NB4 (cell line): ENCODE measurements around the gene DLG2.

Source experiments
- DNase-seq: peaks from one replicate; pipeline ENCODE4 v3.0.0; 2010; ENCODE audit warnings: low read depth
- H3K4me3 ChIP-seq: one replicate; pipeline ENCODE4 v1.5.1; 2011; ENCODE audit warnings: mild to moderate bottlenecking, low read depth, low read length, moderate library complexity
- MYC ChIP-seq: IDR thresholded peaks from 2 replicates; pipeline ENCODE4 v1.6.1; 2011; ENCODE audit warnings: low read depth, low read length
- POLR2A ChIP-seq: IDR thresholded peaks from 2 replicates; pipeline ENCODE4 v1.6.1; 2011; ENCODE audit warnings: mild to moderate bottlenecking; ENCODE audit not compliant: insufficient read length; ENCODE audit errors: extremely low read depth
- TF ChIP-seq, protein P1 (sequence below): IDR thresholded peaks from one replicate; pipeline ENCODE4 v1.5.1; 2012; ENCODE audit warnings: low read depth, low read length
- TF ChIP-seq, protein P2 (sequence below): IDR thresholded peaks from 2 replicates; pipeline ENCODE4 v1.6.1; 2011; ENCODE audit warnings: low read depth, low read length

DLG2 gene

DNA sequence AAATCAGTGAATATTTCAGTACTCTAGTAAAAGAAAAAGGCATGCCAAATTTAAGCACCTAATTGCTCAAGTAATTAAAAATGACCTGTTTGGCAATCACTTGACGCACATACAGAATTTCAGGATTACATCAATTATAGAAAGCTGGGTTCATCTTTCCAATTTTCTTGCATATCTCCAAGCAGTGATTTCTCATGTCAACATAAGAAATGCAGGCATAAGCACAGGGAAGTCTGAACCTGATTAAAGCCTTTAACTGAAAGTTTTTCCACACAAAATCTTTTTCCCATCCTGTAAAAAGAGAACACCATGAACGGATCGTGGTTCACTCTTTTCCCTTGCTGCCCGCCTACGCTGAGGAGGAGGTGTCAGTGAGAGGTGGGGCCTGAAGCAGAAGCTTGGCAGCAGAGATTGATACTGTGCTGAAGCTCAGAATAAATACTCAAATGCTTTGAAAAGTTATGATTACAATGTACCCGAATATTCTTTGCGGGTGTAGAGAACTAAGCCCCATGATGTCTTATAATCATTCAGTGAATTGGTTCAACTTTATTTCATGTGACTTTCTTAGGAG lies 1636.9 kb downstream of the DLG2 start:
- no peak for DNase-seq
- TF ChIP-seq MYC: no peak
- TF ChIP-seq, protein P1, sequence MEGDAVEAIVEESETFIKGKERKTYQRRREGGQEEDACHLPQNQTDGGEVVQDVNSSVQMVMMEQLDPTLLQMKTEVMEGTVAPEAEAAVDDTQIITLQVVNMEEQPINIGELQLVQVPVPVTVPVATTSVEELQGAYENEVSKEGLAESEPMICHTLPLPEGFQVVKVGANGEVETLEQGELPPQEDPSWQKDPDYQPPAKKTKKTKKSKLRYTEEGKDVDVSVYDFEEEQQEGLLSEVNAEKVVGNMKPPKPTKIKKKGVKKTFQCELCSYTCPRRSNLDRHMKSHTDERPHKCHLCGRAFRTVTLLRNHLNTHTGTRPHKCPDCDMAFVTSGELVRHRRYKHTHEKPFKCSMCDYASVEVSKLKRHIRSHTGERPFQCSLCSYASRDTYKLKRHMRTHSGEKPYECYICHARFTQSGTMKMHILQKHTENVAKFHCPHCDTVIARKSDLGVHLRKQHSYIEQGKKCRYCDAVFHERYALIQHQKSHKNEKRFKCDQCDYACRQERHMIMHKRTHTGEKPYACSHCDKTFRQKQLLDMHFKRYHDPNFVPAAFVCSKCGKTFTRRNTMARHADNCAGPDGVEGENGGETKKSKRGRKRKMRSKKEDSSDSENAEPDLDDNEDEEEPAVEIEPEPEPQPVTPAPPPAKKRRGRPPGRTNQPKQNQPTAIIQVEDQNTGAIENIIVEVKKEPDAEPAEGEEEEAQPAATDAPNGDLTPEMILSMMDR: no peak
- no peak for TF ChIP-seq POLR2A
- TF ChIP-seq, protein P2, sequence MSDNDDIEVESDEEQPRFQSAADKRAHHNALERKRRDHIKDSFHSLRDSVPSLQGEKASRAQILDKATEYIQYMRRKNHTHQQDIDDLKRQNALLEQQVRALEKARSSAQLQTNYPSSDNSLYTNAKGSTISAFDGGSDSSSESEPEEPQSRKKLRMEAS: no peak

DNA sequence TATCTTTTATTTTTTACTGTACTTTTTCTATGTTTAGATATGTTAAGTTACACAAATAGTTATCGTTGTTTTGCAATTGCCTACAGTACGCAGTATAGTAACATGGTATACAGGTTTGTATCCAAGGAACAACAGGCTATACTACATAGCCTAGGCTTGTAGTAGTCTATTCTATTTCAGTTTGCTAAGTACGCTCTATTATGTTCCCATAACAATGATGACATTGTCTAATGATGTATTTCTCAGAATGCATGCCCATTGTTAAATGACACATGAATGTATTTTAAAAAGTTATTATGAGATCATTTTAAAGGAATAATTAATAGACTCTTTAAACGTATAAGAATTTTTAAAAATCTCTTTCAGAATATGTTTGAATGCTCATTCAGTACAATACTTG lies 1644.3 kb downstream of the DLG2 start:
- H3K4me3 ChIP-seq: no peak overlapping the region
- TF ChIP-seq MYC: no peak
- TF ChIP-seq, protein P2: no peak
- no peak for TF ChIP-seq POLR2A
- TF ChIP-seq, protein P1: no peak
- DNase-seq: no peak

More for the DNA sequence above, 1636.9 kb downstream of the DLG2 start:
- H3K4me3 ChIP-seq: no peak overlapping the region

DNA sequence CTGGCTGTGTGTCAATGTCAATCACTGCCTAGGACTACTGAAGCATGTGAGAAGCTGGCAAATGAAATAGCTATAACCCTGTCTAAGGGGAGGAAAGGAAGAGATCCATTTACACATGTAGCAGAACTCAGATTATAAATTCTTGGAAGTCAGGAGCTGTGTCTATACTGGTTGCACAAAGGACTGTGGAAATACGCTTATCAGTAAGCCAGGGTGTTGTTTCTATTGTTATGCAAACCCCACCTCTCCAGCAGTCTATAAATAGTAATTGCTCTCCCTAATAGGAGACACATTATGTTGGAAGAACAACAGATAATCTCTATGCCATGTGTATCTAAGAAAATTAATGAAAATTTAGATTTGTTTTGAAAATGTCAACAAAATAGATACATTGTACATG lies 1647.6 kb downstream of the DLG2 start:
- TF ChIP-seq, protein P1: no peak
- TF ChIP-seq POLR2A (no peak), MYC (no peak)
- TF ChIP-seq, protein P2: no peak

DNA sequence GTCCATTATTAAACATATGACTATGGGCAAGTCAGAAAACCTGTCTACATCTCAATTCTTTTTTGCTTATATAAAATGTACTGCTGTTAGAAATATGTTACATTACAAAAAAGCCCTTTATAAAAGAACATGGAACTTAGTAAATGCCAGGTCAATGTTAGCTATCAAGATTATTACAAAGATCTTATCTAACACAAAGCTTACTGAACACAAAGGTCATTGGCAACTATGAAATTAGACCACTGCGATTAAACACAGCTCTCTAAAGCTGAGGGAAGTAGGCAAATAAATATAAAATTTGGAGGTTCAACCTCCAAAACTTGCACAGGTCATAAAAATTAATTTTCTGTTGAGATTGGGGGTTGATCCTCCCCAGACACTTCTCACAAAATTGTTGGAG lies 1648.2 kb downstream of the DLG2 start:
- H3K4me3 ChIP-seq: no peak overlapping the region
- DNase-seq: no peak
- TF ChIP-seq, protein P1: no peak
- TF ChIP-seq, protein P2: no peak
- TF ChIP-seq MYC (no peak), POLR2A (no peak)

More for the DNA sequence above, 1647.6 kb downstream of the DLG2 start:
- no peak overlapping the region for H3K4me3 ChIP-seq
- no peak for DNase-seq

DNA sequence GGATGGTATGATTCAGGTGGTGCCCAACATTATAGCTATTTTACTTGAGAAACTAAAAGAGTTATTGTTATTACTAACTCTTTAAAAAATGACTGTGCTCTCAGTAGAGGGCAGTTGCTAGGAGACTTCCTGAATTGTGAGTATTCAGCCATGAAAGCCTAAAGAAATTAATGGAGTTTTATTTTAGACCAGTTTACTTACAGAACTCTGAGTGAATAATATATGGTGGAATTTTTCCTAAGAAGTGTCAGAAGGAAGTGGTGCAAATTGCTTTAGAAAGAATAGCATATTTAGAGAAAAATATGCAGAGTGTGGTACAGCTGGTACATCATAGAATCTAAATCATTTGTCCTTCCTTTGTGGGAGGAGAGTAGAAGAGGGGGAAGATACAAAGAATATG lies 1651.1 kb downstream of the DLG2 start:
- H3K4me3 ChIP-seq: no peak overlapping the region
- no peak for DNase-seq
- no peak for TF ChIP-seq POLR2A
- TF ChIP-seq, protein P1: no peak
- TF ChIP-seq, protein P2: no peak
- no peak for TF ChIP-seq MYC

DNA sequence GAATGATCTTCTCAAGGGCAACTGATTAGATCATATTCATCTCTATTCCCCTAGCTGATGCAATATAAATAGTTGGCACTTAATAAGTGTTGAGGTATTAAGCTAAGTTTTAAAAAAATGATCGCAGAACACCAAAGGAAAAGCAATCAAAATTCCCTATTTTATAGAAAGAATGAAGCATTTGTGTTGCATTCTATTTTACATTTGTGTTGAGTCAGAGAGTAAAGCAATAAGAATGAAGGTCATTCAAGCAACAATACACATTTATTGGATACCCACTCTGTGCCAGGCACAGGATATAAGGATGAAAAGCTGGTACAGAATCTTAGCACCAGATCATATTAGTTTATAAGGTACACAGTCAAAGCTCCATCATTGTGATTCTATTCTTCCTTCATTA lies 1654.6 kb downstream of the DLG2 start:
- no peak overlapping the region for H3K4me3 ChIP-seq
- DNase-seq: no peak
- no peak for TF ChIP-seq MYC
- TF ChIP-seq, protein P2: no peak
- TF ChIP-seq POLR2A: no peak
- TF ChIP-seq, protein P1: no peak
